Activated CD8-positive, alpha-beta memory T cell treated with anti-CD3 and anti-CD28 coated beads for 36 hours (primary cell): ENCODE results near the gene RAB11FIP3. TPM values are rescaled to one million over a fixed set of nuclear protein-coding genes. Genes with fewer than 3 reads are reported as not detected.

ENCODE experiments used
- CTCF ChIA-PET: fragments of 350-600 bp; sonication (Branson Sonifier 250); formaldehyde crosslinking; loops from one replicate; lab custom pipeline; 2021; ENCODE audit warnings: antibody characterized with exemption; lab: Charles Lee
- POLR2A ChIA-PET: fragments of 350-600 bp; sonication (Branson Sonifier 250); formaldehyde crosslinking; loops from one replicate; lab custom pipeline; 2021; ENCODE audit warnings: antibody characterized with exemption; lab: Charles Lee
- total RNA-seq, 2 experiments: library from RNA; stranded (reverse); gene quantifications; one replicate each; pipeline ENCODE4 v1.2.3, GENCODE V29; 2021

The RAB11FIP3 gene
- total RNA-seq, 2 experiments from 2014 or later: 28.2 to 29.3 TPM

GRCh38 chr16:521381-522210 is 96.1 kb downstream of the RAB11FIP3 start:
- ChIA-PET POLR2A (no interaction called here), CTCF (no interaction called here)

- ChIA-PET CTCF (no interaction called here), POLR2A (interaction anchor here (1.1 kb wide), 1 partner anchor 66 kb away, joined by 5 read pairs; no protein-coding TSS in a partner anchor)
Measured at GRCh38 chr16:522320-523096, 97.1 kb downstream of the RAB11FIP3 start.

- ChIA-PET POLR2A (interaction anchor here (1.1 kb wide), 1 partner anchor 66 kb away, joined by 5 read pairs; no protein-coding TSS in a partner anchor), CTCF (no interaction called here)
Measured at GRCh38 chr16:523097-523741, 97.8 kb downstream of the RAB11FIP3 start.

GRCh38 chr16:524274-525040 is 99.0 kb downstream of the RAB11FIP3 start:
- POLR2A ChIA-PET: no interaction called here
- CTCF ChIA-PET: interaction anchor here (1.0 kb wide), 1 partner anchor 13 kb away, joined by 4 read pairs; no protein-coding TSS in a partner anchor

GRCh38 chr16:525123-525519 is 99.7 kb downstream of the RAB11FIP3 start:
- ChIA-PET POLR2A (interaction anchor here (1.2 kb wide), 1 partner anchor 124 kb away, joined by 3 read pairs; no protein-coding TSS in a partner anchor), CTCF (interaction anchor here (1.0 to 1.3 kb wide), 4 partner anchors 13 to 133 kb away, joined by 3 to 4 read pairs (median 4); partner anchors contain the start of genes DECR2 and RAB11FIP3)

GRCh38 chr16:525520-526180 is 100.2 kb downstream of the RAB11FIP3 start:
- ChIA-PET CTCF (interaction anchor here (1.0 to 1.3 kb wide), 4 partner anchors 14 to 134 kb away, joined by 3 to 4 read pairs (median 4); partner anchors contain the start of genes DECR2 and RAB11FIP3), POLR2A (interaction anchor here (0.7 to 1.2 kb wide), 3 partner anchors 125 to 685 kb away, joined by 3 read pairs; no protein-coding TSS in a partner anchor)

GRCh38 chr16:526181-527014 is 100.9 kb downstream of the RAB11FIP3 start:
- POLR2A ChIA-PET: interaction anchor here (0.5 to 1.2 kb wide), 7 partner anchors 25 to 684 kb away, joined by 3 to 5 read pairs (median 3); no protein-coding TSS in a partner anchor

GRCh38 chr16:527015-527903 is 101.8 kb downstream of the RAB11FIP3 start, which contains the start of gene CAPN15:
Gene CAPN15, plus strand, starts transcription at chr16:527712. Its CDS starts 19,127 bp downstream, at chr16:546839.
- POLR2A ChIA-PET: interaction anchor here (0.5 to 1.2 kb wide), 6 partner anchors 25 to 145 kb away, joined by 3 to 5 read pairs (median 3); no protein-coding TSS in a partner anchor
- CTCF ChIA-PET: interaction anchor here (0.9 to 1.7 kb wide), 3 partner anchors 41 to 102 kb away, joined by 3 to 4 read pairs (median 3); partner anchors contain the start of gene RAB11FIP3

More at GRCh38 chr16:526181-527014, 100.9 kb downstream of the RAB11FIP3 start:
- CTCF ChIA-PET: interaction anchor here (0.9 to 1.7 kb wide), 6 partner anchors 42 to 135 kb away, joined by 3 to 4 read pairs (median 3); partner anchors contain the start of genes DECR2 and RAB11FIP3

- ChIA-PET POLR2A (interaction anchor here (1.2 kb wide), 1 partner anchor 146 kb away, joined by 3 read pairs; no protein-coding TSS in a partner anchor), CTCF (interaction anchor here (0.8 to 1.7 kb wide), 3 partner anchors 60 to 421 kb away, joined by 3 to 4 read pairs (median 3); partner anchors contain the start of gene RAB11FIP3)
Measured at GRCh38 chr16:528111-529011, 102.9 kb downstream of the RAB11FIP3 start.

GRCh38 chr16:529012-529575 is 103.6 kb downstream of the RAB11FIP3 start:
- ChIA-PET POLR2A (no interaction called here), CTCF (interaction anchor here (0.8 kb wide), 1 partner anchor 422 kb away, joined by 3 read pairs; no protein-coding TSS in a partner anchor)

- ChIA-PET CTCF (interaction anchor here (0.8 kb wide), 1 partner anchor 49 kb away, joined by 3 read pairs; no protein-coding TSS in a partner anchor), POLR2A (interaction anchor here (0.7 kb wide), 1 partner anchor 107 kb away, joined by 3 read pairs; no protein-coding TSS in a partner anchor)
Measured at GRCh38 chr16:530111-530817, 104.8 kb downstream of the RAB11FIP3 start.

- POLR2A ChIA-PET: no interaction called here
- CTCF ChIA-PET: no interaction called here
Measured at GRCh38 chr16:531494-532125, 106.2 kb downstream of the RAB11FIP3 start.
